GM03348 (cell line): ENCODE results near the gene DNAL4.

Source experiments
- DNase-seq: peaks from one replicate; pipeline ENCODE4 v3.0.0; 2012; ENCODE audit warnings: low spot score

DNAL4 gene

GRCh38 chr22:38793721-38794466 lies at the start of gene DNAL4:
Gene DNAL4, minus strand, starts transcription at chr22:38794143. Its CDS starts 11,412 bp downstream, at chr22:38782731.
- DNase-seq = peak; percentile 98

GRCh38 chr22:38843201-38843656 lies 49.3 kb upstream of the DNAL4 start:
- peak; percentile 80 for DNase-seq

- no peak for DNase-seq
Observed at GRCh38 chr22:38842512-38843200, 48.7 kb upstream of the DNAL4 start.

GRCh38 chr22:38841635-38842034 lies 47.7 kb upstream of the DNAL4 start:
- DNase-seq = no peak

- no peak for DNase-seq
Observed at GRCh38 chr22:38841211-38841610, 47.3 kb upstream of the DNAL4 start.

GRCh38 chr22:38840129-38840528 lies 46.2 kb upstream of the DNAL4 start:
- no peak for DNase-seq

GRCh38 chr22:38839686-38840085 lies 45.7 kb upstream of the DNAL4 start:
- DNase-seq = no peak

GRCh38 chr22:38837414-38837928 lies 43.5 kb upstream of the DNAL4 start:
- no peak for DNase-seq

GRCh38 chr22:38835888-38836301 lies 42.0 kb upstream of the DNAL4 start:
- DNase-seq = no peak

- no peak for DNase-seq
Observed at GRCh38 chr22:38834991-38835390, 41.0 kb upstream of the DNAL4 start.

- DNase-seq = no peak
Observed at GRCh38 chr22:38834215-38834953, 40.4 kb upstream of the DNAL4 start.

- no peak for DNase-seq
Observed at GRCh38 chr22:38833061-38833460, 39.1 kb upstream of the DNAL4 start.

GRCh38 chr22:38832005-38832978 lies 38.3 kb upstream of the DNAL4 start:
- no peak for DNase-seq

GRCh38 chr22:38831166-38831945 lies 37.4 kb upstream of the DNAL4 start:
- DNase-seq = no peak

- DNase-seq = no peak
Observed at GRCh38 chr22:38830845-38831108, 36.8 kb upstream of the DNAL4 start.

- DNase-seq = no peak
Observed at GRCh38 chr22:38830026-38830844, 36.3 kb upstream of the DNAL4 start.

- no peak for DNase-seq
Observed at GRCh38 chr22:38829485-38829884, 35.5 kb upstream of the DNAL4 start.

- DNase-seq = no peak
Observed at GRCh38 chr22:38828616-38829205, 34.8 kb upstream of the DNAL4 start.

- DNase-seq = no peak
Observed at GRCh38 chr22:38828191-38828590, 34.2 kb upstream of the DNAL4 start.

GRCh38 chr22:38827510-38827909 lies 33.6 kb upstream of the DNAL4 start:
- DNase-seq = no peak
